ENCODE measurements around the gene SMIM41. TPM values are rescaled to one million over a fixed set of nuclear protein-coding genes. Genes with fewer than 3 reads are reported as not detected.
A peak's percentile ranks its signal among the peaks of the same experiment; 100 is the strongest.

SMIM41 gene
- polyA plus RNA-seq, 2 of the 4 experiments (the other 2 are of a cell fraction): not detected

DNA sequence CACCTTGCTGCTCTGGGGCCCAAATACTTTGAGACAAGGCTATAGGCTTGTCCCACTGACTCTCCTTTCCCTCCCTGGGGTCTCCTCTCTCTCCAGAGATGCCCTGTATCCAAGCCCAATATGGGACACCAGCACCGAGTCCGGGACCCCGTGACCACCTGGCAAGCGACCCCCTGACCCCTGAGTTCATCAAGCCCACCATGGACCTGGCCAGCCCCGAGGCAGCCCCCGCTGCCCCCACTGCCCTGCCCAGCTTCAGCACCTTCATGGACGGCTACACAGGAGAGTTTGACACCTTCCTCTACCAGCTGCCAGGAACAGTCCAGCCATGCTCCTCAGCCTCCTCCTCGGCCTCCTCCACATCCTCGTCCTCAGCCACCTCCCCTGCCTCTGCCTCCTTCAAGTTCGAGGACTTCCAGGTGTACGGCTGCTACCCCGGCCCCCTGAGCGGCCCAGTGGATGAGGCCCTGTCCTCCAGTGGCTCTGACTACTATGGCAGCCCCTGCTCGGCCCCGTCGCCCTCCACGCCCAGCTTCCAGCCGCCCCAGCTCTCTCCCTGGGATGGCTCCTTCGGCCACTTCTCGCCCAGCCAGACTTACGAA lies 25.2 kb upstream of the SMIM41 start:
- peak in 1 of 2 experiments; percentile 0; a peak in 1 of 6 replicates for ATAC-seq
- peaks cover 34% of the 10 kb centered on the region for H3K4me1 ChIP-seq
- DNase-seq (ENCODE audit: low read depth in 1 of 2, low spot score in 1 of 2): peak in 1 of 2 experiments; percentile 68
- no peak for FAIRE-seq
- no peak overlapping the region for H3K4me3 ChIP-seq
- peak overlapping the region; percentile 96; the same call in 1 of the 3 replicates for H3K4me2 ChIP-seq
- CTCF ChIA-PET: interaction anchor here (1.1 to 42.5 kb wide), 5 partner anchors 14 to 30 kb away, joined by 3 to 1730 read pairs (median 7); no protein-coding TSS in a partner anchor
- 92% methylated on average over 21 of the region's 21 CpGs for WGBS (ENCODE audit: missing lambda C conversion rate)
- no peaks in the 10 kb centered on the region for H3K9me3 ChIP-seq
- POLR2A ChIA-PET: interaction anchor here (1.2 kb wide), 1 partner anchor 15 kb away, joined by 3 read pairs; the partner anchor contains the start of gene ATG101
- H3K27ac ChIP-seq: peak overlapping the region in 1 of 2 experiments; percentile 28; a peak in 1 of 6 replicates
- TF ChIP-seq KDM1A (IDR thresholded peaks at IDR 0.05; ENCODE audit: low read depth) (no peak), CEBPB (IDR thresholded peaks at IDR 0.05) (no peak), MYC (IDR thresholded peaks at IDR 0.05; ENCODE audit: borderline replicate concordance, low read length) (no peak), HDAC2 (IDR thresholded peaks at IDR 0.05) (no peak), GATA3 (IDR thresholded peaks at IDR 0.05; ENCODE audit: borderline replicate concordance) (no peak), KDM5A (IDR thresholded peaks at IDR 0.05) (no peak), ZFP36 (IDR thresholded peaks at IDR 0.05; ENCODE audit: borderline replicate concordance, partially characterized antibody) (no peak), POLR2A (IDR thresholded peaks at IDR 0.05; ENCODE audit: low read length) (no peak), NR3C1 (IDR thresholded peaks at IDR 0.05) (no peak), MAZ (IDR thresholded peaks at IDR 0.05; ENCODE audit: borderline replicate concordance, low read depth, low read length) (no peak), JUN (IDR thresholded peaks at IDR 0.05) (no peak), HOXA7 (CRISPR knock-in tag; IDR thresholded peaks at IDR 0.05) (no peak; the same call in 1 of the 2 replicates), POLR2AphosphoS2 (conservative IDR thresholded peaks at IDR 0.05; ENCODE audit: low read length) (peak; percentile 86), BHLHE40 (IDR thresholded peaks at IDR 0.05; ENCODE audit: low read depth, low read length) (no peak), HEYL (CRISPR knock-in tag; IDR thresholded peaks at IDR 0.05) (0 out of 2 replicates have a peak, but pooled peaks have one; percentile 2), RCOR1 (IDR thresholded peaks at IDR 0.05; ENCODE audit: low read depth, low read length) (no peak), CHD2 (IDR thresholded peaks at IDR 0.05; ENCODE audit: low read length, partially characterized antibody) (no peak), RARB (CRISPR knock-in tag; IDR thresholded peaks at IDR 0.05) (no peak), EHF (CRISPR knock-in tag; IDR thresholded peaks at IDR 0.05) (peak; percentile 2; the same call in 1 of the 2 replicates), SMC3 (IDR thresholded peaks at IDR 0.05) (no peak), ESRRA (IDR thresholded peaks at IDR 0.05; ENCODE audit: borderline replicate concordance, low read length) (no peak), JUNB (IDR thresholded peaks at IDR 0.05) (no peak), RNF2 (IDR thresholded peaks at IDR 0.05; ENCODE audit: borderline replicate concordance, low read depth) (no peak), MAFK (IDR thresholded peaks at IDR 0.05; ENCODE audit: partially characterized antibody) (no peak), ZNF302 (CRISPR knock-in tag; IDR thresholded peaks at IDR 0.05) (no peak), TFCP2L1 (CRISPR knock-in tag; IDR thresholded peaks at IDR 0.05) (no peak), CBX2 (IDR thresholded peaks at IDR 0.05; ENCODE audit: borderline replicate concordance, low read depth) (no peak)
- TF ChIP-seq, protein P1, sequence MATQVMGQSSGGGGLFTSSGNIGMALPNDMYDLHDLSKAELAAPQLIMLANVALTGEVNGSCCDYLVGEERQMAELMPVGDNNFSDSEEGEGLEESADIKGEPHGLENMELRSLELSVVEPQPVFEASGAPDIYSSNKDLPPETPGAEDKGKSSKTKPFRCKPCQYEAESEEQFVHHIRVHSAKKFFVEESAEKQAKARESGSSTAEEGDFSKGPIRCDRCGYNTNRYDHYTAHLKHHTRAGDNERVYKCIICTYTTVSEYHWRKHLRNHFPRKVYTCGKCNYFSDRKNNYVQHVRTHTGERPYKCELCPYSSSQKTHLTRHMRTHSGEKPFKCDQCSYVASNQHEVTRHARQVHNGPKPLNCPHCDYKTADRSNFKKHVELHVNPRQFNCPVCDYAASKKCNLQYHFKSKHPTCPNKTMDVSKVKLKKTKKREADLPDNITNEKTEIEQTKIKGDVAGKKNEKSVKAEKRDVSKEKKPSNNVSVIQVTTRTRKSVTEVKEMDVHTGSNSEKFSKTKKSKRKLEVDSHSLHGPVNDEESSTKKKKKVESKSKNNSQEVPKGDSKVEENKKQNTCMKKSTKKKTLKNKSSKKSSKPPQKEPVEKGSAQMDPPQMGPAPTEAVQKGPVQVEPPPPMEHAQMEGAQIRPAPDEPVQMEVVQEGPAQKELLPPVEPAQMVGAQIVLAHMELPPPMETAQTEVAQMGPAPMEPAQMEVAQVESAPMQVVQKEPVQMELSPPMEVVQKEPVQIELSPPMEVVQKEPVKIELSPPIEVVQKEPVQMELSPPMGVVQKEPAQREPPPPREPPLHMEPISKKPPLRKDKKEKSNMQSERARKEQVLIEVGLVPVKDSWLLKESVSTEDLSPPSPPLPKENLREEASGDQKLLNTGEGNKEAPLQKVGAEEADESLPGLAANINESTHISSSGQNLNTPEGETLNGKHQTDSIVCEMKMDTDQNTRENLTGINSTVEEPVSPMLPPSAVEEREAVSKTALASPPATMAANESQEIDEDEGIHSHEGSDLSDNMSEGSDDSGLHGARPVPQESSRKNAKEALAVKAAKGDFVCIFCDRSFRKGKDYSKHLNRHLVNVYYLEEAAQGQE (IDR thresholded peaks at IDR 0.05): peak; percentile 12; the same call in 1 of the 2 replicates
- TF ChIP-seq, protein P2, sequence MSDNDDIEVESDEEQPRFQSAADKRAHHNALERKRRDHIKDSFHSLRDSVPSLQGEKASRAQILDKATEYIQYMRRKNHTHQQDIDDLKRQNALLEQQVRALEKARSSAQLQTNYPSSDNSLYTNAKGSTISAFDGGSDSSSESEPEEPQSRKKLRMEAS (IDR thresholded peaks at IDR 0.05): no peak
- TF ChIP-seq, protein P3, sequence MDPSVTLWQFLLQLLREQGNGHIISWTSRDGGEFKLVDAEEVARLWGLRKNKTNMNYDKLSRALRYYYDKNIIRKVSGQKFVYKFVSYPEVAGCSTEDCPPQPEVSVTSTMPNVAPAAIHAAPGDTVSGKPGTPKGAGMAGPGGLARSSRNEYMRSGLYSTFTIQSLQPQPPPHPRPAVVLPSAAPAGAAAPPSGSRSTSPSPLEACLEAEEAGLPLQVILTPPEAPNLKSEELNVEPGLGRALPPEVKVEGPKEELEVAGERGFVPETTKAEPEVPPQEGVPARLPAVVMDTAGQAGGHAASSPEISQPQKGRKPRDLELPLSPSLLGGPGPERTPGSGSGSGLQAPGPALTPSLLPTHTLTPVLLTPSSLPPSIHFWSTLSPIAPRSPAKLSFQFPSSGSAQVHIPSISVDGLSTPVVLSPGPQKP (IDR thresholded peaks at IDR 0.05; ENCODE audit: low read depth, low read length): no peak
- TF ChIP-seq, protein P4, sequence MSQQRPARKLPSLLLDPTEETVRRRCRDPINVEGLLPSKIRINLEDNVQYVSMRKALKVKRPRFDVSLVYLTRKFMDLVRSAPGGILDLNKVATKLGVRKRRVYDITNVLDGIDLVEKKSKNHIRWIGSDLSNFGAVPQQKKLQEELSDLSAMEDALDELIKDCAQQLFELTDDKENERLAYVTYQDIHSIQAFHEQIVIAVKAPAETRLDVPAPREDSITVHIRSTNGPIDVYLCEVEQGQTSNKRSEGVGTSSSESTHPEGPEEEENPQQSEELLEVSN (IDR thresholded peaks at IDR 0.05; ENCODE audit: borderline replicate concordance, low read depth): no peak
- TF ChIP-seq, protein P5, sequence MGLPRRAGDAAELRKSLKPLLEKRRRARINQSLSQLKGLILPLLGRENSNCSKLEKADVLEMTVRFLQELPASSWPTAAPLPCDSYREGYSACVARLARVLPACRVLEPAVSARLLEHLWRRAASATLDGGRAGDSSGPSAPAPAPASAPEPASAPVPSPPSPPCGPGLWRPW (IDR thresholded peaks at IDR 0.05): no peak
- TF ChIP-seq, protein P6, sequence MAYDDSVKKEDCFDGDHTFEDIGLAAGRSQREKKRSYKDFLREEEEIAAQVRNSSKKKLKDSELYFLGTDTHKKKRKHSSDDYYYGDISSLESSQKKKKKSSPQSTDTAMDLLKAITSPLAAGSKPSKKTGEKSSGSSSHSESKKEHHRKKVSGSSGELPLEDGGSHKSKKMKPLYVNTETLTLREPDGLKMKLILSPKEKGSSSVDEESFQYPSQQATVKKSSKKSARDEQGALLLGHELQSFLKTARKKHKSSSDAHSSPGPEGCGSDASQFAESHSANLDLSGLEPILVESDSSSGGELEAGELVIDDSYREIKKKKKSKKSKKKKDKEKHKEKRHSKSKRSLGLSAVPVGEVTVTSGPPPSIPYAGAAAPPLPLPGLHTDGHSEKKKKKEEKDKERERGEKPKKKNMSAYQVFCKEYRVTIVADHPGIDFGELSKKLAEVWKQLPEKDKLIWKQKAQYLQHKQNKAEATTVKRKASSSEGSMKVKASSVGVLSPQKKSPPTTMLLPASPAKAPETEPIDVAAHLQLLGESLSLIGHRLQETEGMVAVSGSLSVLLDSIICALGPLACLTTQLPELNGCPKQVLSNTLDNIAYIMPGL (CRISPR knock-in tag; IDR thresholded peaks at IDR 0.05; ENCODE audit: borderline replicate concordance): no peak
- TF ChIP-seq, protein P7, sequence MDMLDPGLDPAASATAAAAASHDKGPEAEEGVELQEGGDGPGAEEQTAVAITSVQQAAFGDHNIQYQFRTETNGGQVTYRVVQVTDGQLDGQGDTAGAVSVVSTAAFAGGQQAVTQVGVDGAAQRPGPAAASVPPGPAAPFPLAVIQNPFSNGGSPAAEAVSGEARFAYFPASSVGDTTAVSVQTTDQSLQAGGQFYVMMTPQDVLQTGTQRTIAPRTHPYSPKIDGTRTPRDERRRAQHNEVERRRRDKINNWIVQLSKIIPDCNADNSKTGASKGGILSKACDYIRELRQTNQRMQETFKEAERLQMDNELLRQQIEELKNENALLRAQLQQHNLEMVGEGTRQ (IDR thresholded peaks at IDR 0.05): peak; percentile 7; the same call in 1 of the 2 replicates
